ENCODE measurements around the gene KCNMA1. TPM values are rescaled to one million over a fixed set of nuclear protein-coding genes. Genes with fewer than 3 reads are reported as not detected.

Gene KCNMA1
- total RNA-seq, 3 donors from 2014 or later: 13.6 to 37.8 (median 15.1) TPM

DNA sequence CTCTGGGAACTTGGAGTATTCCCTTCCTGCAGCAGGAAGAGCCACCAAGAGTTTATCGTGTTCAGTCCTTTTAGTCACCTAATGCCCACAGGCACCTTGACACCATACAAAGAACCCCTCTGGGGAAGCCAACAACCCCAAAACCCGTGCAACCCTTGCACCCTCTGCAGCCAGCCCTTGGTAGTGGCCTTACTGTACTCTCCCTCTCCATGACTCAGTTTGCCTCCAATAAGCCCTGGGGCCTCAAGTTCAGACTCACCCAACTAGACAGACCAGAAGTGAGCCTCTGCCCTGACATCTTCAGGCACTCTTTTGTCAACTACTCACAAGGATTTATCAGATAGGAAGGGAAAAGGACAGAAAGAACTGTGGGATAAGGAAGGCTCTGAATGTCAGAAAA, 30.9 kb downstream of the KCNMA1 start:
- Histone ChIP-seq H3K27ac (no peak overlapping the region), H3K27me3 (no peaks in the 10 kb centered on the region), H3K4me3 (no peak overlapping the region), H3K4me1 (peaks cover 0 to 5% of the 10 kb centered on the region in 2 donors), H3K9me3 (no peaks in the 10 kb centered on the region), H3K36me3 (no peaks in the 10 kb centered on the region)
- TF ChIP-seq, protein P1, sequence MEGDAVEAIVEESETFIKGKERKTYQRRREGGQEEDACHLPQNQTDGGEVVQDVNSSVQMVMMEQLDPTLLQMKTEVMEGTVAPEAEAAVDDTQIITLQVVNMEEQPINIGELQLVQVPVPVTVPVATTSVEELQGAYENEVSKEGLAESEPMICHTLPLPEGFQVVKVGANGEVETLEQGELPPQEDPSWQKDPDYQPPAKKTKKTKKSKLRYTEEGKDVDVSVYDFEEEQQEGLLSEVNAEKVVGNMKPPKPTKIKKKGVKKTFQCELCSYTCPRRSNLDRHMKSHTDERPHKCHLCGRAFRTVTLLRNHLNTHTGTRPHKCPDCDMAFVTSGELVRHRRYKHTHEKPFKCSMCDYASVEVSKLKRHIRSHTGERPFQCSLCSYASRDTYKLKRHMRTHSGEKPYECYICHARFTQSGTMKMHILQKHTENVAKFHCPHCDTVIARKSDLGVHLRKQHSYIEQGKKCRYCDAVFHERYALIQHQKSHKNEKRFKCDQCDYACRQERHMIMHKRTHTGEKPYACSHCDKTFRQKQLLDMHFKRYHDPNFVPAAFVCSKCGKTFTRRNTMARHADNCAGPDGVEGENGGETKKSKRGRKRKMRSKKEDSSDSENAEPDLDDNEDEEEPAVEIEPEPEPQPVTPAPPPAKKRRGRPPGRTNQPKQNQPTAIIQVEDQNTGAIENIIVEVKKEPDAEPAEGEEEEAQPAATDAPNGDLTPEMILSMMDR (IDR thresholded peaks at IDR 0.05): peak in 2 of 3 donors; percentile 13 to 30
- TF ChIP-seq POLR2A (IDR thresholded peaks at IDR 0.05) (no peak), POLR2AphosphoS5 (IDR thresholded peaks at IDR 0.05) (no peak)
- intact Hi-C loops (cut with DNase I; ENCODE audit: low total_unique reads): no loop called here
- DNase-seq (ENCODE audit: low spot score in 2 of 2): peak; percentile 31 to 68

DNA sequence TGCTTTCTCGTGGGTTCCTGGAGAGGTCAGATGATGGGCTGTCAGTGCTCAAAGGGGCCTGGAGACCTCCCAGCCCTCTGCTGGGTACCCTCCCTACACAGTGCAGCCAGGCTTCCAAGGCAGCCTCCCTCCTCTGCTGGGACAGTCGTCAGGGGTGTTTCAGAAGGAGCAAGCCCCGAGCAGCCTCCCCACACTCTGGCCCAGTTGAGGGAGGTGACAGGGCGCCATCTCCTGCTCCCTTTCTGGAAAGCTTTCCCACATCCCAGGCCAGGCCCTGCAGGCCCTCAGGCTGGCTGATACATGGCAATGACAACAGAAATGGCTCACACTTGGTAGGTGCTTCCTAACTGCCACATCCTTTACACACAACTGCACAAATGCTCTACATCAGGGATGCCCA, 32.1 kb downstream of the KCNMA1 start:
- Histone ChIP-seq H3K4me3 (no peak overlapping the region), H3K9me3 (no peaks in the 10 kb centered on the region), H3K27me3 (no peaks in the 10 kb centered on the region), H3K4me1 (peaks cover 0 to 5% of the 10 kb centered on the region in 2 donors), H3K36me3 (no peaks in the 10 kb centered on the region), H3K27ac (no peak overlapping the region)
- no peak for DNase-seq (ENCODE audit: low spot score in 2 of 2)
- intact Hi-C loops (cut with DNase I; ENCODE audit: low total_unique reads): no loop called here
- TF ChIP-seq, protein P1 (IDR thresholded peaks at IDR 0.05): no peak
- TF ChIP-seq POLR2AphosphoS5 (IDR thresholded peaks at IDR 0.05) (no peak), POLR2A (IDR thresholded peaks at IDR 0.05) (no peak)

DNA sequence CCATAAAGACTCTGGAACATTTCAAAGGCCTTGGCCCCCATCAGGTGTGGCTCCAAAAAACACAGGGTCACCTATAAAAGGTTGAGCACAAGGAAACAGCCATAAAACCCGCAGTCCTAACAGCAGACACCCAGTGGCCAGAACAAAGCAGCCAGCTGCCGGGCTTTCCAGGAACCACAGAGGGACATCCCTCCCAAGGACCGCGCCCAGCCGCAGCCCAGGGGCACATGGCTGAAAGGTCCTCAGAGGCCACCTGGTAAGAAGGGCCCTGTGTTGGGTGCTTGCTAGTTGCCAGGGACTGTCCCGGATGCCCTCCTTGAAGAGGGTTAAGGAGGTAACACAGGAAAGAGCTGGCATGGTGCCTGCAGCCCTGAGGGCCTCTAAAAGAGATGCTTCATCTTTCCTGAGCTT, 32.7 kb downstream of the KCNMA1 start:
- Histone ChIP-seq H3K4me3 (no peak overlapping the region), H3K4me1 (peaks cover 0 to 5% of the 10 kb centered on the region in 2 donors), H3K36me3 (no peaks in the 10 kb centered on the region), H3K27me3 (no peaks in the 10 kb centered on the region), H3K27ac (no peak overlapping the region), H3K9me3 (no peaks in the 10 kb centered on the region)
- DNase-seq (ENCODE audit: low spot score in 2 of 2): peak in 1 of 2 donors; percentile 25
- TF ChIP-seq, protein P1 (IDR thresholded peaks at IDR 0.05): no peak
- TF ChIP-seq POLR2AphosphoS5 (IDR thresholded peaks at IDR 0.05): no peak
- no peak for TF ChIP-seq POLR2A (IDR thresholded peaks at IDR 0.05)
- intact Hi-C loops (cut with DNase I; ENCODE audit: low total_unique reads): no loop called here

DNA sequence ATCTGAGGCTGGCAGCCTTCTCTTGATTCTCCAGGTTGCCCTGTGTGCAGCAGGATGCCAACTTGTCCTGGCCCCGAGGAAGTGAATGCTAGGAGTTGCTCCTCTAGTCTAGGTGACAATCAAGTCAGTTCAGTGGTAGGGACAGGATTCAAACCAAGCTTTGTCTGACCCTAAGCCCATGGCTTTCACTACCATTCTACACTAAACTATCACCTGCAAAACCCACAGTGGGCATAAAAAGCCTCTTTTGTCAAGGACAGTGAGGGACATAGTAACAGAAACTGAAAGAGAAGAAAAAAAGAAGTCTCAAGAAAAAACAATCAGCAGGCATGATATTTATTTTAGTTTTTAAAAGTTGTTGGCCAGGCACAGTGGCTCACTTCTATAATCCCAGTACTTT, 33.5 kb downstream of the KCNMA1 start:
- no peak overlapping the region for H3K27ac ChIP-seq
- no peaks in the 10 kb centered on the region for H3K27me3 ChIP-seq
- H3K36me3 ChIP-seq: no peaks in the 10 kb centered on the region
- H3K9me3 ChIP-seq: no peaks in the 10 kb centered on the region
- intact Hi-C loops (cut with DNase I; ENCODE audit: low total_unique reads): no loop called here
- no peak for DNase-seq (ENCODE audit: low spot score in 2 of 2)
- no peak for TF ChIP-seq POLR2AphosphoS5 (IDR thresholded peaks at IDR 0.05)
- peaks cover 0 to 5% of the 10 kb centered on the region in 2 donors for H3K4me1 ChIP-seq
- H3K4me3 ChIP-seq: no peak overlapping the region

DNA sequence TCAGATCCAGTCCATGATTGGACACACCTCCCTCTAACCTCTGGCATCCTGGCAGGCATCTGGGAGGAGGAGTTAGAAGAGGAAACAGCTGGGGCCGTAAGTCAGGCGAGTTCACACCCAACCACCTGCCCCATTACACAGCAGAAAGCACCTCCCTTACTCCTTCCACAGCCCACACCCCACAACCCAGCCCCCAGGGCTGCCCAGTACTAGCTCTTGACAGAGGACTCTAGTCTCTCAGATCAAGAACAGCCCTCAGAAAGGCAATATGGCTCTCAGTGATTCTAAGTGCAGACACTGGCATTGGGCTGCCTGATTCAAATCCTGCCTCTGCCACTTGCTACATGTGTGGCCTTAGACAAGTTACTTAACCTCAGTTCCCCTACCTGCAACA, 34.1 kb downstream of the KCNMA1 start:
- Histone ChIP-seq H3K27ac (no peak overlapping the region), H3K36me3 (no peaks in the 10 kb centered on the region), H3K9me3 (no peaks in the 10 kb centered on the region), H3K4me1 (peaks cover 0 to 5% of the 10 kb centered on the region in 2 donors), H3K4me3 (no peak overlapping the region), H3K27me3 (no peaks in the 10 kb centered on the region)
- no peak for DNase-seq (ENCODE audit: low spot score in 2 of 2)
- TF ChIP-seq, protein P1 (IDR thresholded peaks at IDR 0.05): no peak
- TF ChIP-seq POLR2AphosphoS5 (IDR thresholded peaks at IDR 0.05): no peak
- TF ChIP-seq POLR2A (IDR thresholded peaks at IDR 0.05): no peak
- intact Hi-C loops (cut with DNase I; ENCODE audit: low total_unique reads): no loop called here
